MV-4-11 (cell line): ENCODE data around the gene ATP8B1.
A peak's percentile ranks its signal among the peaks of the same experiment; 100 is the strongest.
"Not testable (repeated sequence)": the region's sequence is repeated elsewhere in the genome, so short reads cannot be mapped to it uniquely, and the experiment has no call there.

Experiments
- DNase-seq: peaks from one replicate; lab custom pipeline; 2025; lab: John Stamatoyannopoulos, UW

Gene ATP8B1

DNA sequence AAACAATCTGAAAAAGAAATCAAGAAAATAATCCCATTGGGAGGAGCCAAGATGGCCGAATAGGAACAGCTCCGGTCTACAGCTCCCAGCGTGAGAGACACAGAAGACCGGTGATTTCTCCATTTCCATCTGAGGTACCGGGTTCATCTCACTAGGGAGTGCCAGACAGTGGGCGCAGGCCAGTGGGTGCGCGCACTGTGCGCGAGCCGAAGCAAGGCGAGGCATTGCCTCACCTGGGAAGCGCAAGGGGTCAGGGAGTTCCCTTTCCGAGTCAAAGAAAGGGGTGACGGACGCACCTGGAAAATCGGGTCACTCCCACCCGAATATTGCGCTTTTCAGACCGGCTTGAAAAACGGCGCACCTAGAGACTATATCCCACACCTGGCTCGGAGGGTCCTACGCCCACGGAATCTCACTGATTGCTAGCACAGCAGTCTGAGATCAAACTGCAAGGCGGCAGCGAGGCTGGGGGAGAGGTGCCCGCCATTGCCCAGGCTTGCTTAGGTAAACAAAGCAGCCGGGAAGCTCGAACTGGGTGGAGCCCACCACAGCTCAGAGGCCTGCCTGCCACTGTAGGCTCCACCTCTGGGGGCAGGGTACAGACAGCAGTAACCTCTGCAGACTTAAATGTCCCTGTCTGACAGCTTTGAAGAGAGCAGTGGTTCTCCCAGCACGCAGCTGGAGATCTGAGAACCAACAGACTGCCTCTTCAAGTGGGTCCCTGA is 83.7 kb downstream of the ATP8B1 start:
- not testable (repeated sequence) for DNase-seq

GRCh38 chr18:57716549-57716948 is 86.6 kb downstream of the ATP8B1 start:
- DNase-seq, result no peak

DNA sequence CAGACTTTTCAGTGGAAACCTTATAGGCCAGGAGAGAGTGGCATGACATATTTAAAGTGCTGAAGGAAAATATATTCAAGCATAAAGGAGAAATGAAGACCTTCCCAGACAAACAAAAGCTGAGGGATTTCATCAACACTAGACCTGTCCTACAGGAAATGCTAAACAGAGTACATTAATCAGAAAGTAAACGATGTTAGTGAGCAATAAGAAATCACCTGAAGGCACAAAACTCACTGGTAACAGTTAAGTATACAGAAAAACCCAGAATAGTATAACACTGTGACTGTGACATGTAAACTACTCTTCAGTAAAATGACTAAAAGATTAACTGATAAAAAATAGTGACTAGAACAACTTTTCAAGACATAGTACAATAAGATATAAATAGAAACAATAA is 87.4 kb downstream of the ATP8B1 start:
- no peak for DNase-seq

DNA sequence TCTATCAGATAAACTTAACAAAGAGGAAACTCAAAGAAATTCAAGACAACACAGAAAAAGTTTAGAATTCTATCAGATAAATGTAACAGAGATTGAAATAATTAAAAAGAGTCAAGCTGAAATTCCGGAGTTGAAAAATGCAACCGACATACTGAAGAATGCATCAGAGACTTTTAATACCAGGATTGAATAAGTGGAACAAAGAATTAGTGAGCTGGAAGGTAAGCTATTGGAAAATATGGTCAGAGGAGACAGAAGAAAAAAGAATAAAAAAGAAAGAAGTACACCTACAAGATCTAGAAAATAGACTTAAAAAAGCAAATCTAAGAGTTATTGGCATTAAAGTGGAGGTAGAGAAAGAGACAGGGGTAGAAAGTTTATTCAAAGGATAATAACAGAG is 88.0 kb downstream of the ATP8B1 start:
- DNase-seq, result no peak

GRCh38 chr18:57710226-57710625 is 92.9 kb downstream of the ATP8B1 start:
- DNase-seq, result no peak

DNA sequence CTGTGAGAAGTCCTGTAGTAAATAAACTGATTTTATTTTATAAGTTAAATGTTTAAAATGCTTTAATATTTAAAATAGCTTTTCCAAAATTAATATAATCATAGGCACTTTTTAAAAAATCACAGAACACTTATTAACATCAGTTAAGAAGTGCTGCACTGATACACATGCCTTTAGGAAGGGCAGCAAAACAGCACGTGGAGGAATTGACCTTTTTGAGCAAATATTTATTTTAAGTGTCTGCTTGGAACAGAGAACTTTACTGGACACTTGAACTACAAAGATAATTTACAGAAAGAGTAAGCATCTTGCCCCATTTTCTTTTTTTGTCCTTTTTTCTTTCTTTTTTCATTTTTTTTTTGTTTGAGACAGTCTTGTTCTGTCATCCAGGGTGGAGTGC is 93.8 kb downstream of the ATP8B1 start:
- DNase-seq, result no peak

GRCh38 chr18:57708288-57708687 is 94.8 kb downstream of the ATP8B1 start:
- no peak for DNase-seq

DNA sequence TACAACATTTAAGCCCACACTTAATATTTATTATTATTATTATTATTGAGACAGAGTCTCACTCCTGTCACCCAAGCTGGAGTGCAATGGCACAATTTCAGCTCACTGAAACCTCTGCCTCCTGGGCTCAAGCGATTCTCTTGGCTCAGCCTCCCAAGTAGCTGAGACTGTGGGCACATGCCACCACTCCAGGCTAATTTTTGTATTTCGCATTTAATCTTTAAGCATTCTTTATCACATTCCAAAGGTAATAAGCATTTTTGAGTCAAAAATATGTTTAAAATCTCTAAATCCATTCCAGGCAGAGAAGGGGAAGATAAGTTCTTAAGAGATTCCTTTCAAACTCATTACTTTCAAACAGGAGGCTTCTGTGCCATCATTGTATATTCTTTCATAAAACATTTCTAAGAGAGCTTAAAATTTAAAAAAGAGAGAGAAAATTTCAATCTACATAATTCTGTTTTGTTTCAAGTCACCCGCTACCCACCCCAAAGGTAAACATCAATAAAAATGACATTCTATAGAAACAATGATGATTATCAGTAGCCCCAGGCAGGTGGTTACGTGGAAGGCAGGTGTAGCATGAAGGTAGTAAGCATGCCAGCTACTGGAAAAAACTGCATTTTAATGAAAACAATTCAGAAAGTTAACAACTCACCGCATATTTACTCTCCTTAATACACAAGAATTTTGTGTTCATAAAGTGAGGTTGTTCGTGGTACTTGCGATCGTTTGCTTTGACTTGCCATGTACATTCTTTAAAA is 97.1 kb downstream of the ATP8B1 start:
- DNase-seq, result no peak

- no peak for DNase-seq
Measured at GRCh38 chr18:57705011-57705410, 98.1 kb downstream of the ATP8B1 start.

DNA sequence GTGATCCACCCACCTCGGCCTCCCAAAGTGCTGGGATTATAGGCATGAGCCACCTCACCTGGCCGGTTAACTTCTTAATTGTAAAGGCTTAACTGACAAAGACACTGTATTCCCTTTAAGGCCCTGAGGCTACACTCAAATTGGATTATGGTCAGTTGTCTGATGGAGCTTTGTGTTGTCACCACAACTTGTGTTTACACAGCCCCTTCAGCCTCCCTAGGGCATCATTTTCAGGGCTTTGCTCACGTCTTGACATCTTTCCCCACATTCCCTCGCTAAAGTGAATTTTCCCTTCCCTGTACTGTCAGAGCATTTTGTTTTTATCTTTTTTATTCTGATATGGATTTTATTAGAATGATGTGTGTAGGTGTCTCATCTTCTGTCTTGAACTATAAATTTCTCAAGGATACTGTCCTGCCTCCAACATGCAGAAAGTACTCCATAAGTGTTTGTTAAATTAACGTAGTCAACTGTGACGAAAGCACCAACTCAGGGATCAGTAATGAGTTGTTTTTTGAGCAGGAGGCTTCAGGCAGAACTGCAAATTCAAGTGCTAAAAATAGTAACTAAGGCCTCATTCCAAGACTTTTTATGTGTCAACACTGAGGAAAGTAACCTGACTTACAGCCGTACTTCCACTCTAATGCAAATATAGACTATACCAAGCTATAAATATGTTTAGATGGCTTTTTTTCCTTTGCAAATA is 104.4 kb downstream of the ATP8B1 start:
- no peak for DNase-seq

GRCh38 chr18:57697426-57697825 is 105.7 kb downstream of the ATP8B1 start:
- DNase-seq, result no peak

GRCh38 chr18:57696271-57696670 is 106.8 kb downstream of the ATP8B1 start:
- no peak for DNase-seq

DNA sequence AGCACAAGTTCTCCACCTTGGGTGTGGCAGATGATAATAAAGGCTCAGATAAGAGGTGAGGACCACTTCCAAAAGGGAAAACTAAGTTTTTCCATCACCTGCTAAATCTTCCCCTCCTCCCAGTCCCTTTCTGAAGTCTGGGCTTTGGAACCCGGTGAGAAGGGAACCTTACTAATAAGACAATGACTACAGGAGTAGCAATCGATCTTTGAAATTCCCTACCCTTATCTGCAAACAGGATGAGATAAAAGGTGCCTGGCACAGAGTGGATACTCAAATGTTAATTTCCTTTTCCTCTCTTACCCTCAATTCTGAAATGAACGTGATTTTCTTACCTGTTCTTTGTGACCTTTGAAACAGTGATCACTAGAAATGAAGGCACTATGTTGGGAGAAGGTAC is 111.8 kb downstream of the ATP8B1 start:
- no peak for DNase-seq

- DNase-seq, result no peak
Measured at GRCh38 chr18:57687970-57688369, 115.1 kb downstream of the ATP8B1 start.

DNA sequence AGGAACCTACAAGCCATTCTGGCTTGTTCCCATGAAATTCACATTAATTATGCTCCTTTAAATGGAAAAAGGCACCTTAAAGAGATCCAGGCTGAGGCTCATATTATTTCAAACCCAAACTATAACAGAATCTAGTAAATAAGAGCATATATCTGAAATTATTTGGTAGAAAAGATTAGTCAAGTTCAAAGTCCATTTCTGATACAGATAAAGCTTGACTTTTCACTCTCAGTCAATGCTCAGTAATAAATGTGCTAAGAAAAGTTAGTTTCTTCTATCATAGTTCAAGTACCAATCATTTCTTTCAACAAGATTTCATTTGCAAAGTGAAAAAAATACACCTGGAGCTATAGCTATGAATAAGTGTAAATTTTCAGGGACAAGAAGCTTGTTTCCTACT is 119.6 kb downstream of the ATP8B1 start:
- no peak for DNase-seq

GRCh38 chr18:57677262-57678211 is 125.6 kb downstream of the ATP8B1 start:
- DNase-seq, result no peak

GRCh38 chr18:57674891-57675290 is 128.2 kb downstream of the ATP8B1 start:
- no peak for DNase-seq

GRCh38 chr18:57670046-57670445 is 133.1 kb downstream of the ATP8B1 start:
- no peak for DNase-seq

DNA sequence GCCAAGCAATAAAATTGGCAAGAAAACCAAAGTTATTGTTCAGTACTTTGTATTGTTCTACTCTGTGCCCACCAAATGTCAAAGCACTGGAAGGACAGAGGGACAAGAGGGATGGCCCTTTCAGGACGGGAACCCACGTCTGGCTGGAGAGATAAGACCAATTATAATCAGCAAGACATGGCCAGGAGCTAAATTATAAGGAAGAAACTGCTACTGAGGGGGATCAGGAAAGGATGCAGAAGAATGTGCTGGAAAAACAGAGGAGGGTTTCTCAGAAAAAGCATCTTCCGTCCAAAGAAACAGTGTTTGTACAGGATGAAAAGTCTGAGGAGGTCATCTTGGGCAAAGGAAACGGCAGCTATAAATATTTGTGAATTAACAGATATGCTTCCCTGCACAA is 135.1 kb downstream of the ATP8B1 start:
- DNase-seq, result no peak

DNA sequence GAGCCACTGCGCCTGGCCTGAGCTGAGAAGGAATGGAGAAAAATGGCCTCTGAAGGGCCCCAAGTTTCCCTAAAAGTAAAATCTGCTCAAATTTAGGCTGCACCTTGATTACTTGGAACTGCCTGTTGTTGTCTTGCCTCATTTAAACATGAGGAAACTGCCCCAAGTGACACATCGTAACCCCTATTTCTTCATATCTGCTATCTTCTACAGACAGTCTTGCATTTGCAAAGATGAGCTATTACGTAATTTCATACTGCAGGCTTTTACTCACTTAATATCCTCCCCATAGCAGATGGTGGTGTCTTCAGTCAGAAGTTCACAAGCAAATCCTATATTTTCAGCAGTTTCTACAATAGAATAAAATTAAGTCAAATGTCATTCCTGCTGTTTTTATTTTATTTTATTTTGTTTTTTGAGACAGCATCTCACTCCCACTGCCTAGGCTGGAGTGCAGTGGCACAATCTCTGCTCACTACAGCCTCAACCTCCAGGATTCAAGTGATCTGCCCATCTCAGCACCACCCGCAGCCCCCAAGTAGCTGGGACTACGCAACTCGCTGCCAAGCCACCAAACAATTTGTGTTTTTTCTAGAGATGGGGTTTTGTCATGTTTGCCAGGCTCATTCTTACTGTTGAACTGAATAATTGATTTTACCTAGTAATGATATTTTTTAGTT is 136.2 kb downstream of the ATP8B1 start:
- peak; percentile 97 for DNase-seq

DNA sequence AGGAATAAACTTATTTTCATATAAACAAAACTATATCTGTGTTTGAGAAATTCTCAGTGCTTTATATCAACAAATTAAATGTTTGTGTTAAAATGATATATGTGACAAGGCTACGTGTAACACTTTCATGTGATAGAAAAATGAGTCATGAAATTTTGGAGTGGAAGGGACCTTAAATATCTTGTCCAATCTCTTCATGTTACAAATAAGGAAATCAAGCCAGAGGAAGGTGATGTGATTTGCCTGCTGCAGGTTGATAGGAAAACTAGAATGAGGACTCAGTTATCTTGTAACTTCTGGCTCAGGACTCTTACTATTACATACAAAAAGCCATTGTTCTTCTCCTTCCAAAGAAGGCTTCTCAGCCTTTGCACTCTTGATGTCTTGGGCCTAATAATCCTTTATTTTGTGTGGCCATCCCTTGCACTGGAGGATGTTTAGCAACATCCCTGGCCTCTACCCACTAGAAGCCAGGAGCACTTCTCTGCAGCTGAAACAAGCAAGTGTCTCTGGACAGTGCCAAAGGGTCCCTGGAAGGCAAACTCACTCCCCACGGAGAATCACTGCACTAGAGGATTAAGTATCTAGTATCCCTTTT is 138.4 kb downstream of the ATP8B1 start:
- DNase-seq, result no peak
